Measurements from ENCODE around the gene LMO7.

- TF ChIP-seq, protein P1, sequence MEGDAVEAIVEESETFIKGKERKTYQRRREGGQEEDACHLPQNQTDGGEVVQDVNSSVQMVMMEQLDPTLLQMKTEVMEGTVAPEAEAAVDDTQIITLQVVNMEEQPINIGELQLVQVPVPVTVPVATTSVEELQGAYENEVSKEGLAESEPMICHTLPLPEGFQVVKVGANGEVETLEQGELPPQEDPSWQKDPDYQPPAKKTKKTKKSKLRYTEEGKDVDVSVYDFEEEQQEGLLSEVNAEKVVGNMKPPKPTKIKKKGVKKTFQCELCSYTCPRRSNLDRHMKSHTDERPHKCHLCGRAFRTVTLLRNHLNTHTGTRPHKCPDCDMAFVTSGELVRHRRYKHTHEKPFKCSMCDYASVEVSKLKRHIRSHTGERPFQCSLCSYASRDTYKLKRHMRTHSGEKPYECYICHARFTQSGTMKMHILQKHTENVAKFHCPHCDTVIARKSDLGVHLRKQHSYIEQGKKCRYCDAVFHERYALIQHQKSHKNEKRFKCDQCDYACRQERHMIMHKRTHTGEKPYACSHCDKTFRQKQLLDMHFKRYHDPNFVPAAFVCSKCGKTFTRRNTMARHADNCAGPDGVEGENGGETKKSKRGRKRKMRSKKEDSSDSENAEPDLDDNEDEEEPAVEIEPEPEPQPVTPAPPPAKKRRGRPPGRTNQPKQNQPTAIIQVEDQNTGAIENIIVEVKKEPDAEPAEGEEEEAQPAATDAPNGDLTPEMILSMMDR (IDR thresholded peaks at IDR 0.05; ENCODE audit: poor library complexity): no peak
- no peak for TF ChIP-seq EZH2phosphoT487 (IDR thresholded peaks at IDR 0.05; ENCODE audit: low read depth, severe bottlenecking, unreplicated experiment)
These were observed 126.8 kb downstream of the LMO7 start for GRCh38 chr13:75762955-75763354.
